ENCODE measurements around the gene TCEANC2.
"Not testable (repeated sequence)": the region's sequence is repeated elsewhere in the genome, so short reads cannot be mapped to it uniquely, and the experiment has no call there.

TCEANC2 gene

GRCh38 chr1:54052934-54053744 lies at the start of gene TCEANC2, which contains the start of gene TMEM59:
TCEANC2 (plus strand) TSS chr1:54053608; CDS start chr1:54054423, 815 bp downstream.
TMEM59 (minus strand) TSS chr1:54053204; CDS start chr1:54053188, 16 bp downstream.
- peak; percentile 100 for DNase-seq (ENCODE audit: low read depth)

GRCh38 chr1:54003750-54004480 lies 49.5 kb upstream of the TCEANC2 start:
- DNase-seq (ENCODE audit: low read depth): not testable (repeated sequence)

- no peak for DNase-seq (ENCODE audit: low read depth)
Observed at GRCh38 chr1:54004481-54005049, 48.8 kb upstream of the TCEANC2 start.

- DNase-seq (ENCODE audit: low read depth): no peak
Observed at GRCh38 chr1:54006508-54006907, 46.9 kb upstream of the TCEANC2 start.

GRCh38 chr1:54007613-54008012 lies 45.8 kb upstream of the TCEANC2 start:
- no peak for DNase-seq (ENCODE audit: low read depth)

- no peak for DNase-seq (ENCODE audit: low read depth)
Observed at GRCh38 chr1:54008876-54009275, 44.5 kb upstream of the TCEANC2 start.

GRCh38 chr1:54009406-54009805 lies 44.0 kb upstream of the TCEANC2 start:
- no peak for DNase-seq (ENCODE audit: low read depth)

- DNase-seq (ENCODE audit: low read depth): no peak
Observed at GRCh38 chr1:54010415-54011117, 42.8 kb upstream of the TCEANC2 start.

- no peak for DNase-seq (ENCODE audit: low read depth)
Observed at GRCh38 chr1:54011316-54012007, 41.9 kb upstream of the TCEANC2 start.

- DNase-seq (ENCODE audit: low read depth): no peak
Observed at GRCh38 chr1:54012008-54012325, 41.4 kb upstream of the TCEANC2 start.

- DNase-seq (ENCODE audit: low read depth): no peak
Observed at GRCh38 chr1:54012863-54013262, 40.5 kb upstream of the TCEANC2 start.

- DNase-seq (ENCODE audit: low read depth): no peak
Observed at GRCh38 chr1:54013393-54014008, 39.9 kb upstream of the TCEANC2 start.

- DNase-seq (ENCODE audit: low read depth): no peak
Observed at GRCh38 chr1:54014009-54014629, 39.3 kb upstream of the TCEANC2 start.

GRCh38 chr1:54016343-54017282 lies 36.8 kb upstream of the TCEANC2 start:
- DNase-seq (ENCODE audit: low read depth): peak; percentile 78

- DNase-seq (ENCODE audit: low read depth): no peak
Observed at GRCh38 chr1:54017979-54018378, 35.4 kb upstream of the TCEANC2 start, which contains the start of gene LDLRAD1. LDLRAD1 (minus strand) TSS chr1:54018186; CDS start chr1:54018112, 74 bp downstream.

GRCh38 chr1:54018635-54019034 lies 34.8 kb upstream of the TCEANC2 start:
- DNase-seq (ENCODE audit: low read depth): no peak

GRCh38 chr1:54019562-54020176 lies 33.7 kb upstream of the TCEANC2 start:
- not testable (repeated sequence) for DNase-seq (ENCODE audit: low read depth)

GRCh38 chr1:54024358-54024757 lies 29.1 kb upstream of the TCEANC2 start:
- no peak for DNase-seq (ENCODE audit: low read depth)

- not testable (repeated sequence) for DNase-seq (ENCODE audit: low read depth)
Observed at GRCh38 chr1:54024811-54025210, 28.6 kb upstream of the TCEANC2 start.
